NCI-H2081 (cell line): Measurements from ENCODE around the gene MARCHF3.
A peak's percentile ranks its signal among the peaks of the same experiment; 100 is the strongest.

Experiments used
- DNase-seq, 2 experiments: peaks; one replicate each; lab custom pipeline; 2025; lab: John Stamatoyannopoulos, UW

Gene MARCHF3

GRCh38 chr5:126982926-126983873 is 47.2 kb downstream of the MARCHF3 start:
- DNase-seq: no peak

GRCh38 chr5:126982202-126982601 is 48.2 kb downstream of the MARCHF3 start:
- no peak for DNase-seq

GRCh38 chr5:126981701-126982100 is 48.7 kb downstream of the MARCHF3 start:
- no peak for DNase-seq

GRCh38 chr5:126981222-126981621 is 49.1 kb downstream of the MARCHF3 start:
- no peak for DNase-seq

- no peak for DNase-seq
Measured at GRCh38 chr5:126978258-126978657, 52.1 kb downstream of the MARCHF3 start.

- DNase-seq: no peak
Measured at GRCh38 chr5:126976520-126977172, 53.7 kb downstream of the MARCHF3 start.

- DNase-seq: no peak
Measured at GRCh38 chr5:126975796-126976195, 54.6 kb downstream of the MARCHF3 start.

GRCh38 chr5:126973193-126973592 is 57.2 kb downstream of the MARCHF3 start:
- DNase-seq: no peak

- DNase-seq: no peak
Measured at GRCh38 chr5:126972062-126972895, 58.1 kb downstream of the MARCHF3 start.

- no peak for DNase-seq
Measured at GRCh38 chr5:126971455-126972031, 58.8 kb downstream of the MARCHF3 start.

- no peak for DNase-seq
Measured at GRCh38 chr5:126970517-126971017, 59.8 kb downstream of the MARCHF3 start.

- DNase-seq: no peak
Measured at GRCh38 chr5:126969548-126969947, 60.8 kb downstream of the MARCHF3 start.

GRCh38 chr5:126967808-126968466 is 62.4 kb downstream of the MARCHF3 start:
- no peak for DNase-seq

GRCh38 chr5:126965487-126965886 is 64.9 kb downstream of the MARCHF3 start:
- no peak for DNase-seq

GRCh38 chr5:126965061-126965475 is 65.3 kb downstream of the MARCHF3 start:
- no peak for DNase-seq

GRCh38 chr5:126963822-126964375 is 66.5 kb downstream of the MARCHF3 start:
- no peak for DNase-seq

GRCh38 chr5:126961702-126962101 is 68.7 kb downstream of the MARCHF3 start:
- DNase-seq: peak; percentile 23 to 65

GRCh38 chr5:126961128-126961527 is 69.2 kb downstream of the MARCHF3 start:
- DNase-seq: no peak

GRCh38 chr5:126959188-126959587 is 71.2 kb downstream of the MARCHF3 start:
- DNase-seq: no peak

- no peak for DNase-seq
Measured at GRCh38 chr5:126956991-126957390, 73.4 kb downstream of the MARCHF3 start.

GRCh38 chr5:126954981-126955380 is 75.4 kb downstream of the MARCHF3 start:
- DNase-seq: no peak
